IPS-NIHi11 (cell line): ENCODE results near the gene DICER1.
"Not testable (repeated sequence)": the region's sequence is repeated elsewhere in the genome, so short reads cannot be mapped to it uniquely, and the experiment has no call there.

ENCODE experiments used
- DNase-seq: peaks from one replicate; pipeline ENCODE4 v3.0.0; 2012; ENCODE audit warnings: mixed read lengths, low spot score

DICER1 gene

GRCh38 chr14:95157327-95158189 lies at the start of gene DICER1:
DICER1 (minus strand) TSS chr14:95157529; CDS start chr14:95133458, 24,071 bp downstream.
- peak; percentile 99 for DNase-seq

- no peak for DNase-seq
Measured at GRCh38 chr14:95206534-95206933, 49.2 kb upstream of the DICER1 start.

GRCh38 chr14:95204705-95205104 lies 47.4 kb upstream of the DICER1 start:
- no peak for DNase-seq

- not testable (repeated sequence) for DNase-seq
Measured at GRCh38 chr14:95201745-95202144, 44.4 kb upstream of the DICER1 start.

- DNase-seq: no peak
Measured at GRCh38 chr14:95200404-95200803, 43.1 kb upstream of the DICER1 start.

- DNase-seq: peak; percentile 58
Measured at GRCh38 chr14:95199298-95199983, 42.1 kb upstream of the DICER1 start.

GRCh38 chr14:95198320-95198719 lies 41.0 kb upstream of the DICER1 start:
- no peak for DNase-seq

- peak; percentile 62 for DNase-seq
Measured at GRCh38 chr14:95197551-95197950, 40.2 kb upstream of the DICER1 start.

GRCh38 chr14:95196826-95197545 lies 39.7 kb upstream of the DICER1 start:
- DNase-seq: no peak

- DNase-seq: peak; percentile 53
Measured at GRCh38 chr14:95196268-95196667, 38.9 kb upstream of the DICER1 start.

GRCh38 chr14:95195031-95195430 lies 37.7 kb upstream of the DICER1 start:
- DNase-seq: no peak

GRCh38 chr14:95193081-95193480 lies 35.8 kb upstream of the DICER1 start:
- no peak for DNase-seq

- DNase-seq: no peak
Measured at GRCh38 chr14:95192311-95192710, 35.0 kb upstream of the DICER1 start.

GRCh38 chr14:95191445-95192199 lies 34.3 kb upstream of the DICER1 start:
- no peak for DNase-seq

- no peak for DNase-seq
Measured at GRCh38 chr14:95190857-95191256, 33.5 kb upstream of the DICER1 start.

- DNase-seq: no peak
Measured at GRCh38 chr14:95190346-95190840, 33.1 kb upstream of the DICER1 start.

- DNase-seq: no peak
Measured at GRCh38 chr14:95189367-95190132, 32.2 kb upstream of the DICER1 start.

- no peak for DNase-seq
Measured at GRCh38 chr14:95188380-95188779, 31.1 kb upstream of the DICER1 start.

- no peak for DNase-seq
Measured at GRCh38 chr14:95185767-95186392, 28.6 kb upstream of the DICER1 start.

- no peak for DNase-seq
Measured at GRCh38 chr14:95185033-95185766, 27.9 kb upstream of the DICER1 start.
